Islet precursor cell (in vitro differentiated cells): Measurements from ENCODE around the gene APH1B.

Experiments
- DNase-seq: peaks from one replicate; pipeline ENCODE4 v3.0.0-alpha.2; 2018

APH1B gene

DNA sequence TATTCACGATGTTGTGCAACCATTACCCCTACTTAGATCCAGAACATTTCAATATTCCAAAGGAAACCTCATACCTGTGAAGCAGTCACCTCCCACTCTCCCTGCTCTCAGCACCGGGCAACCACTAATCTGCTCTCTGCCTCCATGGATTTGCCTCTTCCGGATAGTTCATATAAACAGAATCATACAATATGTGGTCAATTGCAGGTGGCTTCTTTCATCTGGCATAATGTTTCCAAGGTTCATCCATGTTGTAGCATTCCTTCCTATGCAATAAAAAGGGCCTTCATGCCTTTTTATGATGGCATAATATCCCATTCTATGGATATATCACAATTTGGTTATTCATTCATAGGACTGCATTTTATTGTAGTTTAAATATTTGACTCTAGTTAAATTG is 80.3 kb downstream of the APH1B start:
- no peak for DNase-seq

DNA sequence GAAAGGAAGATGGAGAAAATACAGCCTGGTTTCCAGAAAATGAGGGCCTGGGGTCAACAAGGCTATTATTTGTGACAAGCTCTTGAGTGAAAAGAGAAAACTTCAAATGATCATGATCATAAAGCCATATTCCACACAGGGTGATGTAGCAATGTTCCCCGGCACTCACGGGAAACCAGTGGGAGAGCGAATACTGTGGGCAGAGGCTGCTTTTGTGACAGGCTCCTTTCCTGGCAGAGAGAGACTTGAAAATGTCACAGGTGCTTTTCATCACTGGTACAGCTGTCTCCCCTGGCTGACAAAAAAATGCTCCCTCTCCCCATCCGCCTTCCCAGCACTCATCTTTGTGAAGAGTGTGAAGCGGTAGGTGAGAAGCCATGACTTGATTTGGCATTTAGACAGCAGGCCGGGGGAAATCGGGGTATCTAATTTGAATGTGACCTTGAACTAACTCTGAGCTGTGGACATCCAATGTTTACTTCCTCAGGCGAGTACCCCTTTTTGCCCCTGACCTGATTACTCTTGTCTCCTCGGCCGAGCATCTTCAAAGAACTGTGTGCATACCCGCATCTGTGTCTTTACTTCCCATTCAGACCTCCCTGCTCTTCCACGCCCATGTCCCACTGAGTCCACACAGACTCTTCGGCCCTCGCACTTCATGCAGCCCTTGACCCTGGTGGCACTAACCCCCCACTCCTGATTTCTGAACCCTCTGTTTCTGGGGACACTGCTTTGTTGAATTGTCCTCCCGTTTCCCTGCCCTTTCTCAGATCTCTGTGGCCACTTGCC is 81.0 kb downstream of the APH1B start:
- DNase-seq: no peak
